ENCODE results near the gene RAB11FIP3.
"Not testable (repeated sequence)": the region's sequence is repeated elsewhere in the genome, so short reads cannot be mapped to it uniquely, and the experiment has no call there.

RAB11FIP3 gene

DNA sequence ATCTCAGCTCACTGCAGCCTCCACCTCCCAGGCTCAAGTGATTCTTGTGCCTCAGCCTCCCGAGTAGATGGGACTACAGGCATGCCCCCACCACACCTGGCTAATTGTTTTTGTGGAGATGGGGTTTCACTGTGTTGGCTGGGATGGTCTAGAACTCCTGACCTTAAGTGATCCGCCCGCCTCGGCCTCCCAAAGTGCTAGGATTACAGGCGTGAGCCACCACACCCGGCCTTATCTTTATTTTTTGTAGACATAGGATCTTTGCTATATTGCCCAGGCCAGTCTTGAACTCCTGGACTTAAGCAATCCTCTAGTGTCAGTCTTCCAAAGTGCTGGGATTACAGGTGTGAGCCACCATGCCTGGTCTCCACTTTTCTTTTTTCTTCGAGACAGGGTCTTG is 44.0 kb downstream of the RAB11FIP3 start:
- not testable (repeated sequence) for DNase-seq

DNA sequence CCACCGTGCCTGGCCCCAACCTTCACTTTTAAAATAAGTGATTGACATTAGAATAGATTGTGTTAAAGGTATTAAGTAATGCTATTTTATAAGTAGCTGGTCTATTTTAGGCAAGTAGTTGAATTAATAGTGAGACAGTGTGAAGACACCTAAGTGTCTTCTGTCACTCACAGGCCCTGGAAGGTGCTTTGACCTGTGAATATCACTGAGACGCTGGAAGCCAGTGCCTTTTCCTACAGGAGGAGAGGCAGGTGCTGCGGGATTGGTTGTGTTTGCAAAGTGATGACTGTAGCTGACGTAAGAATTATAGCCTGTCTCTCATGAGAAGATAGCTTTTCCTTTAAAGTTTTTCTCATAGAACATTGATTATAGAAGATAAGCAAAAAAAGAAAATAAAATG is 45.0 kb downstream of the RAB11FIP3 start:
- no peak for DNase-seq

DNA sequence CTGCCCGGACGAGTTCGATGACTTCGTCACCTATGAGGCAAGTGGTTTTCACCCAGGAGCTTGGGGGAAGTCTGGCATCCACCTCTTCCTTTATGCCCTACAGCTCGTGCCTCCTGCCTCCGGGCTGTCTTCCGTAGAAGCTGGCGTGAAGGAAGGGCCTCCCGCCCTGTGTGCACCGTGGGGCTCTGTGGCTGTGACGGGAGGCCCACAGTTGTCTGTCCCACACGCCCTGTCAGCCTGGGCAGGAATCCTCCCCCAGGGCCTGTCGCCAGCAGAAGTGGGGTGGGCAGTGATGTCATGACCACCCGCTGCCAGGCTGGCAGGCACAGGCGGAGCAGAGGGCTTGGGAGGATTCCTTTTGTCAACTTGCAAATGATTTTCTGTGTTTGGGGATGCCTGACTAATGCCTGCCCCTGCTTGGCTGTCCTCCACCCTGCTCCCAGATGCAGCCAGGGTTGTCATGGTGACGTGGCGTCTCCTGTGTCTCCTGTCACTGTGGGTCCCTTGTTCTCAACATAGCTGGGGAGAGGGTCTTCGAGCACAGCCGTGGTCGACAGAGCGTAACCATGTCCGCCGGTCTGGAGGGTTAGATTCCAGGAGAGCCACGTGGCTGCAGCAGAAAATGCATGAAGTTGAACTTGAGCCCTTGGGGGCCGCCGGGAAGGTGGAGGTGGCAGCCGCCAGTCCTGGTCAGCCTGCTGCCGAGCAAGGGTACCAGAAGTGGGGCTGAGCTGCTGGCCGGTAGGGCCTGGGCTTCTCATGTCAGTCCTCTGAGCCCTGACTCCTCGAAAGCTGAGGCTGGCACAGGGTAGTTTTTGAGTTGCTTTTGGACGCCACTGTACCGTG is 46.1 kb downstream of the RAB11FIP3 start:
- DNase-seq = no peak

DNA sequence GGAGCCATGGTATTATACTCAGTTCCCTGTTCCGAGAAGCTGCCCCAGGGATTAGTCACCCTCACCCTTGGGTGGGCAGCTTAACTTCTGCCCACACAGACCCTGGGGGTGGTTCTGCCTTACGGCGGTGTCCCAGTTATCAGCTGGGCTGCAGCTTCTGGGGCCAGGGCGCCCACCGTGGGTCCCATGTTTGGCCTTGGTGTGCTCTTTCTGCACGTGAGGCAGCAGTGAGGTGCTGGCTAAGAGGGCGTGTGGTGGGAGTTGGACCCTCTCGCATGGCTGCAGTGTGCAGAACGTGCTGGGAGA is 46.7 kb downstream of the RAB11FIP3 start:
- DNase-seq = no peak

DNA sequence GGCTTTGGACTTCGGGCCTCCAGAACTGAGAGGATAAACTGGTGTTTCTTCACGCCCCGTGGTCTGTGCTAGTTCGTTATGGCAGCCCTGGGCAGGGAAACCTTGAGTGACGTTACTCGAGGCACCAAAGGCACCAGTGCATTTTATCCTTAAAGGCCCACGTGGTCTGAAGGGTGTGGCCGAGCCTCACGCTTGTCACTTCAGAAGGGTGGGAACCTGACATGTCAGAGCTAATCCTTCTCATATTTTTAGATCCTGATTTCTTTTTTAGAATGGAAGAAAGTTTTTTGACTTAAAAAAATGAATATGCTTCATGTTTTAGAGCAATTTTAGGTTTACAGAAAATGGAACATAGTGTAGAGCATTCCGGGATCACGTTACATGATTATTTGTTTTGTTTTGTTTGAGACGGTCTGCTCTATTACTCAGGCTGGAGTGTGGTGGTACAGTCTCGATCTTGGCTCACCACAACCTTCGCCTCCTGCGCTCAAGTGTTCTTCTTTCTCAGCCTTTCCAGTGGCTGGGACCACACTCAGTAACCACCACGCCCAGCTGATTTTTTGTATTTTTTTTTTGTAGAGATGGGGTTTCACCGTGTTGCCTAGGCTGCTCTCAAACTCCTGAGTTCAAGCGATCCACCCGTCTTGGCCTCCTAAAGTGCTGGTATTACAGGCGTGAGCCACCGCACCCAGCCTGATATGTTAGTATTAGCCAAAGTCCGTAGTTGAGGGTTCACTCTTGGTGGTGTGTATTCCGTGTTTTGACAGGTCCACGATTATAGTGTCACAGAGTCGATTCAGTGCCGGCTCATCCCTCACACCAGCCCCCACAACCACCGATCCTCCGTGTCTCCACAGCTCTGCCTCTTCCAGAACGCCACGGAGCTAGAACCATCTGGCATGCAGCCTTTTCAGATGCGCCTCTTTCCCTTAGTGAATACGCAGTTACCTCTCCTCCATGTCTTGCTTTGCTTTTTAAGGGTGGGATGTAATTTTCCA is 47.9 kb downstream of the RAB11FIP3 start:
- no peak for DNase-seq

DNA sequence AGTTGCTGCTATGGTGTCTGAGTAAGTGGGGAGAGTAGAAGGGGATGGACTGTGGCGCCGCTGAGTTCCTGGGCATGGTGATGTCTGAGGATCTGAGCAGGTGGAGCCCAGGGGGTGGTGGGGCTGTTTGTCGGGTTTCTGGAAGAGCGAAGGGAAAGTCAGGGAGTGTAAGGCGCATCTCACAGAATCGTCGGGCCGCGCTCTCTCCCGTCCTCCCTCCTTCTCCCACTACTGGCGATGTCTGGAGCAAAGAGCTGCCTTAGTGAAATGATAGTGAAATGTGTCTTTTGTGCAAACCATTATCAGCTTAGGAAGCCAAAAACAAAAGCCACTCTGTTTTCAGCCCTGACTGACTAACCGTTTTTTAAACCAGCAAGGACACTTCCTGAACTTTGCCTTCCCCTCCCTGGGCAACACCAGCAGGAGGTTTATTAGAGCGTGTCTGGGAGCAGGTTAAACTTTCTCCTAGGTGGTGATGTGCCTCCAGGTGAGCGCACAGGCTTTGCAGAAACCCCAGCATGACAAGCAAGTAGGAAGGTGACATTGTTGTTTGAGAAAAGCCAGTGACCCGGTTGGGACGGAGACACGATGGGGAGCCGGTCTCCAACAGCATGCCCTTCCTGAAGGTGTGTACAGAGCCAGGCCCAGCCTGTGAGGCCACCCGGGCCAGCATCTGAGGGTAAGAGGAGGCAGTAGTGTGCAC is 49.1 kb downstream of the RAB11FIP3 start:
- no peak for DNase-seq

DNA sequence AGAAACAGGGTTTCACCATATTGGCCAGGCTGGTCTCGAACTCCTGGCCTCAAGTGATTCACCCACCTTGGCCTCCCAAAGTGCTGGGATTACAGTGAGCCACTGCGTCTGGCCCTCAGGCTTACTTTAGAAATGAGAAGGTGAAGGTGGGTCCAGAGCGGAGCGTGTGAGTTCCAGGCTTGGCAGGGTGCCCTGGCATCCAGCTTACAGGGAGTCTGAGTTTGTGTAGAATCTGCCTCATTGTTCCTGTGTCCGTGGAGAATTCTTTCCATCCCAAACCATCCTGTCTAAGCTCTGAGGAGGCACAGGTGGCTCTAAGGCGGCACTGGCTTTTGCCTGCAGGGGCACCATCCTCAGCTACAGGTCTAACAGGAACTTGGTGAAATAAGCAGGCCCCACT is 50.6 kb downstream of the RAB11FIP3 start:
- DNase-seq = no peak

DNA sequence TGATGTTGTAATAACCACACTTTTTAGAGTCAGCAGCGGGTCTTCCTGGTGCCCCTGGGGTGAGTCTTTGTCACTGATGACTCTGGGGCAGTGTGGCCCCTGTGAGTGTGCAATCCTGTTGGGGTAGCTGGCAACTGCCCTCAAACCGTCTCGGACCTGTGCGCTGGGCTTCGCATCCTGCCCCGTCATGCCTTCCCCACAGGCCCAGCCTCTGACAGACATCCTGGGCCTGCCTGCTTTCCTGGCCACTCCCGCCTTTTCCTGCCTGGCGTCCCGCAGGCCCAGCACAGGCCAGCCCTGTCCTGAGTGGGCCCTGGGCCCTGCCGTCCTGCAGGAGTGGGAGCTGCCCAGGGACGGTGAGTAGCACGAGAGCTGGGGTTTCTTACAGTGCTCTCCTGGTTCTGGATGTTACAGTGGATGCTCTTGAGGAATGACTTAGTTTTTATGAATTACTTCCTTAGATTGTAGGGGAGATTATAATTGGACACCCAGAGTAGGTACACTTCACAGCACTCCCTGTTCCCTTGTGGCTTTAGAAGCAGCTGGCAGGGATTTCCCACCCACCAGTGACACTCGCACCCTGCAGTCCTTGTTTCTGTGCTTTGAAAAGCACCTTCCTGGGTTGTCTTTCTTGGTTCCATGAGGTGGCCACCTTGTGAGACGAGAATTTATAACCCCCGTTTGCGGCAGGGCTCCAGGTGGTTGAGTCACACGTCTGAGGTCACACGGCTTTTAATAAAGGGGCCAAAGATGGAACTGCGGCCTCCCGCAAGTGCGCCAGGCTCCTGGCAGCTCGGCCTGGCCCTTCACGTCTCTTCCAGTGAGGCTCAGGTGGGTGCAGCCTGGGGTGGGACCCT is 52.1 kb downstream of the RAB11FIP3 start:
- DNase-seq = no peak

DNA sequence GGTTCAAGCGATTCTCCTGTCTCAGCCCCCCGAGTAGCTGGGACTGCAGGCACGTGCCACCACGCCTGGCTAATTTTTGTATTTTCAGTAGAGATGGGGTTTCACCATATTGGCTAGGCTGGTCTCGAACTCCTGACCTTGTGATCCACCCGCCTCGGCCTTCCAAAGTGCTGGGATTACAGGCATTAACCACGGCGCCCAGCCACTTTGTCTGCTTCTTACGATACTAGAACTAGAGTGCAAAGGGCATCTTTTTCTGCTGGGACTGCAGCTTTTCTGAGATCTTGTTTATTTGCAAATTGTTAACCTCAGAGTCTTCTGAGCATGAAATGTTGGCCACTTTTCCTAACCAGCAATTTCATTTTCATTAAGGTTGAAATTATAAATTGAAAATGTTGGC is 52.8 kb downstream of the RAB11FIP3 start:
- not testable (repeated sequence) for DNase-seq

DNA sequence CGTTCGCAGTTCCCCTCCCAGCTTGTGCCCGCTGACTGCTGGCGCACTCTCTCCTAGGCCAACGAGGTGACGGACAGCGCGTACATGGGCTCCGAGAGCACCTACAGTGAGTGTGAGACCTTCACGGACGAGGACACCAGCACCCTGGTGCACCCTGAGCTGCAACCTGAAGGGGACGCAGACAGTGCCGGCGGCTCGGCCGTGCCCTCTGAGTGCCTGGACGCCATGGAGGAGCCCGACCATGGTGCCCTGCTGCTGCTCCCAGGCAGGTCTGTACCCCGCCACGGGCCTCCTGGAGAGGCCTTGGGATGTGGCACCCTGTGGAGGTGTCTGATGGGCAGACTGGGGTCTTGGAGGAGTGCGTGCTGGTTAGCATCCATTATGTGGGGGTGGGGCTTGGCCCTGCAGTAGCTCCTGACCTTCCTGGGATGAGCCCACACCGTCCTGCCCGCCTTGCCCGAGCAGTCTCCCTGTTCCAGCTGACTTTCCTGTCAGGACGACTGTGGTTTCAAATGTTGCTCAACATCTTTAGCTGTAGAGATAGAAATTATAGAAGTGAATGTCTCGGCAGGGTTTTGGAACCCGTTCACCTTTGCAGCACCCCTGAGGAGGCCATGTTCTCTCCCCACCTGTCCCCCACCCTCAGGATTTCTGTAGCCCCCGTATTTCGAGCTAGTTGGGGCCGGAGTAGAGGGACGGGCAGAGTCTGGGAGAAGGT is 57.2 kb downstream of the RAB11FIP3 start:
- no peak for DNase-seq

DNA sequence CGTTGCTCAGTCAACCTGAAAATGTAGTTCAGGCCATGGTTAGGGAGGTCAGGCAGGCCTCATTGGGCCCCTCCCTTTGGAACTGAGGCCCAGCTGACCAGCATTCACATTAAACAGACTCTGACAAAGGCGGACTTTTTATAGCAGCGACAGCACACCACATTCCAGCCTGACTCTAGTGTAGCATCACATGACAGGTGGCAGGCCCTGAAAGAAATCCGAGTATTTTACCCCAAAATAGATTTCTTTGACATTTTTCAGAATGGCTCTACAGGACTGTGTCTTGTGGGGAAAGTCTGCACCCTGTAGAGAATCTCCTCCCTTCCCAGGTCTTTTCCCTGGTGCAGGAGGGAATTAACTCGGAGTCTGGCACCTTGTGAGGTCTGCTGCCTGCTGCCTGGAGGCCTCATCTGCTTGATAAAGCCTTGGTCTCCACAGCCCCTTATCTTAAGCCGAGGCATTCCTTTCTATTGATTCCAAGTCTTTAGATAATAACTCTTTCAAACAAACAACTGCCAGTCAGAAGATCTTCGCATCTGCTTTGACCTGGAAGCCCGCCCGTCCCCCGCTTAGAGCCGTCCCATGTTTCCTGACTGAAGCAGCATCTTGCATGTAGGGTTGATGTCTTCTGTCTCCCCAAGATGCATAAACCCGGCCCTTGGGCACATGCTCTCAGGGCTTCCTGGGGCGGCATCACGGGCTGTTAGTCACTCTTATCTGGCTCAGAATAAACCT is 58.1 kb downstream of the RAB11FIP3 start:
- DNase-seq = no peak

DNA sequence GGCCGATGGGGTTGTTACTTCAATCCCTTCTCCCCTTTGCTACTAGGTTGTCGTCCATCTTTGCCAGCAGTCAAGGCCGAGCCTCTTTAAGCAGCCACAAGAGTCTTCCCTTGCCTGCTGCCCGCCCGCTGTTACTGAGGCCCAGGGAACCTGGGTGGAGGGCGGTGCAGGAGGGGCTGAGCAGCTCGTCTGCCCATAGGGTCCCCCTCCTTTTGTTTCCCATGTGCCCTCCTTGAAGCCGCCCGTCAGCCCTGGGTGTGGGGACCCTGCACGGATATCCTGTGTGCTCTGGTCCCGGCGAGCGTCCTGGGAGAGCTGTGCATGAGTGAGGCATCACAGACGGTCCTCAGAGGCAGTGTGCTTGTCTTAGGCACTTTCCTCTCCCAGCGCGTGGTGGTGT is 64.2 kb downstream of the RAB11FIP3 start:
- no peak for DNase-seq

DNA sequence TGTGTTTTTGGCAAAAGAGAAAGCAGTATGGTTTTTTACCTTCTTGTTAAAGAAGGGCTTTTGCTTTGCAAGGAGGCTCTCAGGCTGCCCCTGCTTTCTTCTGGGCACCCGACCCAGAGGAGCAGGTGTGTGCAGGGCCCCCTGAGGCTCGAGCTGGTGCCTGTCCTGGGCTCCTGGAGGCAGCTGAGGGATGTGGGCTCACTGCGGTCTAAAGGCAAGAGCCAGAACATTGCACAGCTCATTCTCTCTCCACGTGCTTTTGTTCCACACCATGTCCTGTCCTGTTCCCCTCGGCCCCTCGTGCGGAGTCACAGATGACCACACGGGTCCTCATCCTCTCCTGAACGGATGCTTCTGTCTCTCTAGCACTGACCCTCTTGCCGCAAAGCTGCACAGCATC is 65.3 kb downstream of the RAB11FIP3 start:
- DNase-seq = no peak

DNA sequence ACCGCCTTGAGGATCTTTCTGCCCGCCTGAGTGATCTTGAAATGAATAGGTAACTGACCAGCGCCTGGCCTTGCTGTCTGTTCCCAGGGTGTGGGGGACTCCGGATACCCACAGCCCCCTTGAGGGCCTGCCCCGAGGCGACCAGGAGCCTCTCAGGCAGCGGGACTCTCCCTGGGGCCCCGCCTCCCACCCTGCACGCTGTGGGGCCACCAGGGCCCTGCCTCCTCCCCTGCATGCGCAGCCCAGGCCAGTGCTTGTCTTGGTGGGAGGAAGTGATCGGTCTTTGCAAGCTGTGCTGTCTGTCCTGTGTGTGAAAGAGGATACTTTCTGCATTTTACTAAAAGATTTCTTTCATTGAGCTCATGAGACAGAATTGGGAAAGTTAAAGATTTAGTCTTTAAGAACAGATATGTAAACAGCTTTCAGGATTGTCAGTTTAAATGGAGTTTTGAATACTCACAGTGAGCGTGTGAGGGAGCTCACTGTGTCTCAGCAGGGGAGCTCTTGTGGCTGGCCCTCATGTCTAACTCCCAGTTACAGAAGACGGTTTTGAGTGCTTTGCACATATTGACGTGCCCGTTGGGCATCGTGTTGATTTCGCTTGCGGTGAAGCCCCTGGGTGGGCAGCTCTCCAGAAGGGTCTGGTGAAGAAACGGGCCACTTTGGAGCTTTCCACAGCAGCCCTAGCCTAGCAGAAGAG is 65.9 kb downstream of the RAB11FIP3 start:
- no peak for DNase-seq

DNA sequence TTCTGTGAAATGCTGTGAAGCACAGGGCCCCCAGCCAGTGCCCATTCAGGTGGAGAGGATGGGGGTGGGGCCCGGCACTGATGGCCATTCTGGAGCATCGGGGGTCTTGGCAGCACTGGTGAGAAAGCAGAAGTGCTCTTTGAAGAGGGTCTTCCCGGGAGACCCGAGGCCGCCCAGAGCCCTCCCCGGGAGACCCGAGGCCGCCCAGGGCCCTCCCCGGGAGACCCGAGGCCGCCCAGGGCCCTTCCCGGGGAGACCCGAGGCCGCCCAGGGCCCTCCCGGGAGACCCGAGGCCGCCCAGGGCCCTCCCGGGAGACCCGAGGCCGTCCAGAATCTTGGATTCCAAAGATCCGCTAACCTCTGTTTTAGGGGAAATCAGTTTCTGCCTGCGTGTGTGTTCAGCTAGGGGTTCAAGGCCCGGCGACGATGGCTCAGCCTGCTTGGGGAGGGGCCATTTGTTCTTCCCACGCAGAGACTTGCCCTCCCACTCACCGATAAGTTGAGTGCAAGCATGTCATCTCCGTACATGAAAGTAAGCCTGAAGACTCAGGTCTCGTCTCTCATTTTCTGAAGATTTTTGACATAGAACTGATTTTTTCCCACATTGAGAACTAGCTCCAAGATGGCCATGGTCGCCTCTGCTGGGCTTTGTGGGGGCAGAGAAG is 66.9 kb downstream of the RAB11FIP3 start:
- DNase-seq = no peak

DNA sequence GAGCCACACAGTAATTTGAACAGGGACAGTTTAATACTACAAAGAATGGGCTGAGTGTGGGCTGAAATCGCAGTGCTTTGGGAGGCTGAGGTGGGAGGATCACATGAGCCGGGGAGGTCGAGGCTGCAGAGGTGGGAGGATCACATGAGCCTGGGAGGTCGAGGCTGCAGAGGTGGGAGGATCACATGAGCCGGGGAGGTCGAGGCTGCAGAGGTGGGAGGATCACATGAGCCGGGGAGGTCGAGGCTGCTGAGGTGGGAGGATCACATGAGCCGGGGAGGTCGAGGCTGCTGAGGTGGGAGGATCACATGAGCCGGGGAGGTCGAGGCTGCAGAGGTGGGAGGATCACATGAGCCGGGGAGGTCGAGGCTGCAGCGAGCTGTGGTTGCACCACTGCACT is 69.2 kb downstream of the RAB11FIP3 start:
- DNase-seq = not testable (repeated sequence)

DNA sequence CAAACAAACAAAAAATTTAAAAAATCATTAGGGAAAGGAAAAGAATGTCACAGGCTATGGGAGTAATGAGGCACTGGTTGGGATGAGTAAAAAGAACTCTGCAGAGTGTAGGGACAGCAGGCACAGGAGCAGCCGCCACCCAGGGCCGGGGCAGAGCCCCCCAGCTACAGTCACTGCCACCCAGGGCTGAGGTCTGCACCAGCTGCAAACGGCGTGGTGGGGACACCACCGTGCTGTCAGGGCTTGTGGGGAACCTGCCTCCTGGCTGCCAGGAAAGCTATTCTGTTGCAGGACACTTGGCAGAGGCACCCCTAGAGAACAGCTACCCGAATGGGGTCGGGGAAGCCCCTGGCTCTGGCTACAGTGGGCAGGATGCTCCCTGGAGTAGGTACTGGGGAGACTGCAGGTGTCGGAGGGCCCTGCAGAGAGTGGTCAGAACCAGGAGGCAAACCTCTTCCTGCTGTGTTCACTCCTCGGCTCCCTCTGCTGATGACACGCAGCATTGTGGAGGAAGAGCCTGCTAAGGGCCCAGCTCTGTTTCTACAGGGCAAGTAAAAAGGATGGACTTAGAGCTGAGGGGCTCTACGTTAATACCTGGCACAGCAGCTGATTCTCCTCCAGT is 69.8 kb downstream of the RAB11FIP3 start:
- DNase-seq = no peak

DNA sequence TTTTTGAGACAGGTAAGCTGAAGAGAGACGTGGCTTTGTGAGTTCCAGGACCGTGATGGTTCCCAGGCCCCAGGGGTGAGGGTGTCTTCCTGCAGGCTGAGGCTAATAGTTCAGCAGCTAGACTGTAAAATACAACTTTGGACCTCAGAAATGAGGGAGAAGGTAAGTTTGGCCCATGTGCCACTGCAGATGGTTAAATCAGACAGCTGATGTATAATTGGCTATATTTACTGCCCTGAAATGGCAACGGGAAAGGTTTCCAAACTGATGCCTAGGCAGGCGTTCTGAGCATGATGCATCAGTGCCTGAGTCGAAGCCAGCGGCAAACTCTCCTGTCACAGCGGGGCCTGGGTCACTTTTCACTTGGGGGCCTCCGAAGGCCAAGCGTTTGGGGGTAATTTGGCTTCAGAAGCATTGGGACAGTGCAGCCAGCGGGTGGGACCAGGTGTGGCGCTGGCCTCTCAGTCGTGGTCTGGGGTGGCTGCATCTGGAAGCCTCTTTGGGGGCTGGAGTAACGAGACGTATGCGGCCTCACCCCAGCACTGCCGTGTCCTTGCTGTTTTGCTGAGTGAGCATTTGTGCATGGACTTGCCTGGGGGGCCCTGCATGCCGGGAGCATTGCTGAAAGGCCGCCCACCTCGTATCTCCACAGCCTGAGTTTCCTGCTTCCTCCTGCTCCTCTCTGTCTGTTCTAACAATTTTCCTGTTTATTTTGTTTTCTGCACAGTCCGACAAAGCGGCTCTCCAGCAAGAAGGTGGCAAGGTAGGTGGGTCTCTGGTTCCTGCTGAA is 70.8 kb downstream of the RAB11FIP3 start:
- no peak for DNase-seq

Data from NCI-H2081 treated with DMSO at 0.1 percent for 48 hours (cell line).